CD8-positive, alpha-beta memory T cell (primary cell): ENCODE results near the gene ATRNL1. TPM values are rescaled to one million over a fixed set of nuclear protein-coding genes. Genes with fewer than 3 reads are reported as not detected.

Experiments used
- CTCF ChIA-PET: fragments of 350-600 bp; sonication (Branson Sonifier 250); formaldehyde crosslinking; loops from one replicate; lab custom pipeline; 2021; ENCODE audit warnings: antibody characterized with exemption; lab: Charles Lee
- POLR2A ChIA-PET: fragments of 350-600 bp; sonication (Branson Sonifier 250); formaldehyde crosslinking; loops from one replicate; lab custom pipeline; 2021; ENCODE audit warnings: antibody characterized with exemption; lab: Charles Lee
- DNase-seq, 5 donors: peaks; one replicate each; pipeline versions ENCODE4 v3.0.0 to v3.0.0-alpha.2; 2020 to 2022; ENCODE audit warnings: mixed read lengths in 1 of 5
- H3K27ac ChIP-seq: one replicate; pipeline ENCODE4 v1.7.0; 2013; ENCODE audit warnings: low read depth, mild to moderate bottlenecking, low read length, moderate library complexity
- H3K27me3 ChIP-seq: 2 replicates; pipeline ENCODE4 v1.7.0; 2013; ENCODE audit warnings: low read length, mild to moderate bottlenecking; ENCODE audit not compliant: insufficient read depth, poor library complexity, severe bottlenecking
- H3K36me3 ChIP-seq: 2 replicates; pipeline ENCODE4 v1.7.0; 2013; ENCODE audit warnings: mild to moderate bottlenecking, low read length, moderate library complexity; ENCODE audit not compliant: insufficient read depth
- H3K4me1 ChIP-seq: 2 replicates; pipeline ENCODE4 v1.7.0; 2013; ENCODE audit warnings: mild to moderate bottlenecking, low read length, moderate library complexity; ENCODE audit not compliant: insufficient read depth
- H3K4me3 ChIP-seq: 2 replicates; pipeline ENCODE4 v1.7.0; 2013; ENCODE audit warnings: mild to moderate bottlenecking, low read length
- H3K9me3 ChIP-seq: 2 replicates; pipeline ENCODE4 v1.7.0; 2013; ENCODE audit warnings: mild to moderate bottlenecking, low read length
- H3K27ac Mint-ChIP-seq, 8 donors: one replicate each; pipeline ENCODE4 v1.8.0; 2020 to 2021; ENCODE audit warnings: mixed read lengths in 8 of 8, mild to moderate bottlenecking in 6 of 8, inconsistent platforms in 3 of 8, moderate library complexity in 3 of 8
- H3K27me3 Mint-ChIP-seq, 2 donors: one replicate each; pipeline ENCODE4 v1.8.0; 2020 to 2021; ENCODE audit warnings: mixed read lengths in 2 of 2, mild to moderate bottlenecking in 1 of 2, moderate library complexity in 1 of 2
- H3K36me3 Mint-ChIP-seq, 3 donors: one replicate each; pipeline ENCODE4 v1.8.0; 2020 to 2021; ENCODE audit warnings: mixed read lengths in 3 of 3, inconsistent platforms in 1 of 3, mild to moderate bottlenecking in 1 of 3
- H3K4me1 Mint-ChIP-seq, 3 donors: one replicate each; pipeline ENCODE4 v1.8.0; 2020 to 2021; ENCODE audit warnings: mixed read lengths in 3 of 3, inconsistent platforms in 1 of 3, mild to moderate bottlenecking in 1 of 3
- H3K4me3 Mint-ChIP-seq, 7 donors: one replicate each; pipeline ENCODE4 v1.8.0; 2020 to 2021; ENCODE audit warnings: mixed read lengths in 7 of 7, mild to moderate bottlenecking in 6 of 7, moderate library complexity in 4 of 7, inconsistent platforms in 2 of 7
- H3K9me3 Mint-ChIP-seq, 5 donors: one replicate each; pipeline ENCODE4 v1.8.0; 2020 to 2022; ENCODE audit warnings: mixed read lengths in 5 of 5, mild to moderate bottlenecking in 3 of 5, moderate library complexity in 2 of 5, inconsistent platforms in 1 of 5
- polyA plus RNA-seq: library from polyadenylated mRNA; unstranded; fragments of 300-500 nt; fragmentation: Illumina TruSeq; gene quantifications from one replicate; pipeline ENCODE4 v1.2.3, GENCODE V29; 2021
- total RNA-seq, 2 experiments: library from RNA; stranded (reverse); gene quantifications; one replicate each; pipeline ENCODE4 v1.2.3, GENCODE V29; 2021

The ATRNL1 gene
- total and polyA plus RNA-seq, 3 experiments from 2014 or later: not detected

DNA sequence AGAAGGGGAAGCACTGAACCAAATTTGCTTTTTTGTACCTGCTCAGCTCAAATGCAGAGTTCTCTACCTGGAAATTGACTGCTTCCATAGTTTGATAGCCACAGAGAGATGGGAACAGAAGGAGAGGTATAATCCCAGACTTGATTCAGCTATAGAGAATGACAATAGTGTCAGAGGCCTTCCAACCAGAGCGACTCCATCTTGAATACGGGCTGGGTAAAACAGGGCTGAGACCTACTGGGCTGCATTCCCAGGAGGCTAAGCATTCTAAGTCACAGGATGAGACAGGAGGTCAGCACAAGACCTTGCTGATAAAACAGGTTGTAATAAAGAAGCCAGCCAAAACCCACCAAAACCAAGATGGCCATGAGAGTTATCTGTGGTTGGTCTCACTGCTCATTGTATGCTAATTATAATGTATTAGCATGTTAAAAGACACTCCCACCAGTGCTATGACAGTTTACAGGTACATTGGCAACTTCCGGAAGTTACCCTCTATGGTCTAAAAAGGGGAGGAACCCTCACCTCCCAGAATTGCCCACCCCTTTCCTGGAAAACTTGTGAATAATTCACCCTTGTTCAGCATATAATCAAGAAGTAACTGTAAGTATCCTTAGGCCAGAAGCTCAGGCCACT lies 42.7 kb upstream of the ATRNL1 start:
- Mint-ChIP-seq H3K36me3 (no peaks in the 10 kb centered on the region), H3K4me3 (no peak overlapping the region), H3K4me1 (no peaks in the 10 kb centered on the region), H3K9me3 (no peaks in the 10 kb centered on the region), H3K27me3 (peaks cover 0 to 5% of the 10 kb centered on the region in 2 donors), H3K27ac (no peak overlapping the region)
- Histone ChIP-seq H3K9me3 (no peaks in the 10 kb centered on the region), H3K27me3 (no peaks in the 10 kb centered on the region), H3K4me3 (no peak overlapping the region), H3K4me1 (no peaks in the 10 kb centered on the region), H3K27ac (no peak overlapping the region), H3K36me3 (no peaks in the 10 kb centered on the region)
- ChIA-PET CTCF (no interaction called here), POLR2A (no interaction called here)
- no peak for DNase-seq

DNA sequence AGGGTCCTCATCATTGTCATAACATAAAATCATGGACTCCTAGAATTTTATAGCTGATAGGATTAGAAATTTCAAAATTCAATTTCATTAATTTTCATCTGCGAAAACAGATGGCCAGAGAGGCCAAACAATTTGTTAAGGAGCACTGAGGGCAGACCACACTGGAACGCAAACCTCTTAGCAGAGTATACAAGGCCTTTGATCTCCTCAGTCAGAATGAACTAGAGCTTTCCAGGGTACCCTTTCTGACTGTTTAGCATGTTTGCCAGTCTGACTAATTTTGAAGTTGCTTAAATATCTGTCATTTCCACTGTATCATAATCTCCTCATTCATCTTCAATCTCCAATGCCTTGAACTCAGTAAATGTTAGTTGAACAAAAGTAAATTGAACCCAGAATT lies 41.9 kb upstream of the ATRNL1 start:
- H3K27ac Mint-ChIP-seq: no peak overlapping the region
- Histone ChIP-seq H3K27ac (no peak overlapping the region), H3K4me1 (no peaks in the 10 kb centered on the region), H3K9me3 (no peaks in the 10 kb centered on the region), H3K36me3 (no peaks in the 10 kb centered on the region), H3K4me3 (no peak overlapping the region), H3K27me3 (no peaks in the 10 kb centered on the region)
- ChIA-PET CTCF (no interaction called here), POLR2A (no interaction called here)
- no peaks in the 10 kb centered on the region for H3K36me3 Mint-ChIP-seq
- H3K9me3 Mint-ChIP-seq: no peaks in the 10 kb centered on the region
- no peak overlapping the region for H3K4me3 Mint-ChIP-seq
- no peaks in the 10 kb centered on the region for H3K4me1 Mint-ChIP-seq
- DNase-seq: no peak
- peaks cover 0 to 5% of the 10 kb centered on the region in 2 donors for H3K27me3 Mint-ChIP-seq

DNA sequence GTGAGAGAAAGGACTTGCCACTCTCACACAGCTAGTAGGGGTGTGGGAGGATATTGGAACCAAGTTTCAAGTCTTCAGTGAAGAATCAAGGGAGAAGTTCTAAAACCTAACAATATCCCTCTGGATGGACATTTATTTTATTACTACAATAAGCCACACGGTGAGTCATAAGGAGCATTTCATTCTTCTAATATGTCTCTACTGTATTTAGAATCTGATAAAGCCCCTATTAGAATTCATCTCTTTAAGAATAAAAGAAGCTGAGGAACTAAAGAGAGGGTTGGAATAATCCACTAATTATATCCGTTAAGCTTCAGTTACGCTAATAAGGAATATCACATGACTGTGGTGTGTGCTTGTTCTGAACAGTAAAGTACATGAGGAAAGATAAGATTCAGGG lies 40.9 kb upstream of the ATRNL1 start:
- DNase-seq: no peak
- Histone ChIP-seq H3K9me3 (no peaks in the 10 kb centered on the region), H3K27ac (no peak overlapping the region), H3K27me3 (no peaks in the 10 kb centered on the region), H3K4me1 (no peaks in the 10 kb centered on the region), H3K36me3 (no peaks in the 10 kb centered on the region), H3K4me3 (no peak overlapping the region)
- ChIA-PET POLR2A (no interaction called here), CTCF (no interaction called here)
- Mint-ChIP-seq H3K27ac (peak overlapping the region in 1 of 8 donors; percentile 27), H3K36me3 (no peaks in the 10 kb centered on the region), H3K9me3 (no peaks in the 10 kb centered on the region), H3K4me1 (no peaks in the 10 kb centered on the region), H3K27me3 (peaks cover 0 to 6% of the 10 kb centered on the region in 2 donors), H3K4me3 (no peak overlapping the region)

GRCh38 chr10:115052728-115053127 lies 40.4 kb upstream of the ATRNL1 start:
- no peak overlapping the region for H3K27ac ChIP-seq
- H3K4me3 ChIP-seq: no peak overlapping the region
- no peaks in the 10 kb centered on the region for H3K27me3 ChIP-seq
- Mint-ChIP-seq H3K27ac (no peak overlapping the region), H3K9me3 (no peaks in the 10 kb centered on the region), H3K4me3 (no peak overlapping the region), H3K36me3 (no peaks in the 10 kb centered on the region), H3K27me3 (peaks cover 2 to 8% of the 10 kb centered on the region in 2 donors), H3K4me1 (no peaks in the 10 kb centered on the region)
- DNase-seq: no peak
- CTCF ChIA-PET: no interaction called here
- POLR2A ChIA-PET: no interaction called here
- H3K4me1 ChIP-seq: no peaks in the 10 kb centered on the region
- no peaks in the 10 kb centered on the region for H3K36me3 ChIP-seq
- H3K9me3 ChIP-seq: no peaks in the 10 kb centered on the region

- Histone ChIP-seq H3K36me3 (no peaks in the 10 kb centered on the region), H3K4me1 (no peaks in the 10 kb centered on the region), H3K4me3 (no peak overlapping the region), H3K27ac (no peak overlapping the region), H3K9me3 (no peaks in the 10 kb centered on the region), H3K27me3 (no peaks in the 10 kb centered on the region)
- Mint-ChIP-seq H3K9me3 (no peaks in the 10 kb centered on the region), H3K4me1 (no peaks in the 10 kb centered on the region), H3K27me3 (peaks cover 3 to 29% of the 10 kb centered on the region in 2 donors), H3K4me3 (no peak overlapping the region), H3K27ac (no peak overlapping the region), H3K36me3 (no peaks in the 10 kb centered on the region)
- DNase-seq: no peak
- ChIA-PET CTCF (no interaction called here), POLR2A (no interaction called here)
Measured at GRCh38 chr10:115056186-115056585, 37.0 kb upstream of the ATRNL1 start.

GRCh38 chr10:115059301-115059898 lies 33.8 kb upstream of the ATRNL1 start:
- no peak for DNase-seq
- Histone ChIP-seq H3K27ac (no peak overlapping the region), H3K36me3 (no peaks in the 10 kb centered on the region), H3K27me3 (no peaks in the 10 kb centered on the region), H3K4me1 (no peaks in the 10 kb centered on the region), H3K4me3 (no peak overlapping the region), H3K9me3 (no peaks in the 10 kb centered on the region)
- ChIA-PET CTCF (no interaction called here), POLR2A (no interaction called here)
- H3K9me3 Mint-ChIP-seq: no peaks in the 10 kb centered on the region
- no peaks in the 10 kb centered on the region for H3K36me3 Mint-ChIP-seq
- no peak overlapping the region for H3K4me3 Mint-ChIP-seq
- H3K27me3 Mint-ChIP-seq: peaks cover 3 to 41% of the 10 kb centered on the region in 2 donors
- no peaks in the 10 kb centered on the region for H3K4me1 Mint-ChIP-seq
- H3K27ac Mint-ChIP-seq: no peak overlapping the region

GRCh38 chr10:115063701-115064658 lies 29.2 kb upstream of the ATRNL1 start:
- H3K27me3 Mint-ChIP-seq: peaks cover 14 to 46% of the 10 kb centered on the region in 2 donors
- POLR2A ChIA-PET: no interaction called here
- H3K4me1 Mint-ChIP-seq: no peaks in the 10 kb centered on the region
- no peak for DNase-seq
- H3K27me3 ChIP-seq: no peaks in the 10 kb centered on the region
- no peak overlapping the region for H3K27ac ChIP-seq
- no peaks in the 10 kb centered on the region for H3K9me3 Mint-ChIP-seq
- H3K36me3 ChIP-seq: no peaks in the 10 kb centered on the region
- H3K36me3 Mint-ChIP-seq: no peaks in the 10 kb centered on the region
- no peak overlapping the region for H3K4me3 Mint-ChIP-seq
- no peaks in the 10 kb centered on the region for H3K4me1 ChIP-seq
- H3K4me3 ChIP-seq: no peak overlapping the region
- H3K9me3 ChIP-seq: no peaks in the 10 kb centered on the region
- no peak overlapping the region for H3K27ac Mint-ChIP-seq
- CTCF ChIA-PET: interaction anchor here (1.8 kb wide), 1 partner anchor 10 kb away, joined by 5 read pairs; no protein-coding TSS in a partner anchor

- ChIA-PET CTCF (no interaction called here), POLR2A (no interaction called here)
- Histone ChIP-seq H3K4me1 (no peaks in the 10 kb centered on the region), H3K27ac (no peak overlapping the region), H3K9me3 (no peaks in the 10 kb centered on the region), H3K36me3 (no peaks in the 10 kb centered on the region), H3K4me3 (no peak overlapping the region), H3K27me3 (no peaks in the 10 kb centered on the region)
- Mint-ChIP-seq H3K4me1 (no peaks in the 10 kb centered on the region), H3K36me3 (no peaks in the 10 kb centered on the region), H3K9me3 (no peaks in the 10 kb centered on the region), H3K27me3 (peaks cover 17 to 48% of the 10 kb centered on the region in 2 donors), H3K4me3 (no peak overlapping the region), H3K27ac (no peak overlapping the region)
- no peak for DNase-seq
Measured at GRCh38 chr10:115065801-115066200, 27.4 kb upstream of the ATRNL1 start.
